Measurements from ENCODE around the gene RPS10.

RPS10 gene

GRCh38 chr6:34462551-34462971 is 36.7 kb upstream of the RPS10 start:
- no peaks in the 10 kb centered on the region for H3K36me3 ChIP-seq (ENCODE audit: control insufficient read depth, insufficient read depth, low read length)
- no peak overlapping the region for H3K4me3 ChIP-seq (ENCODE audit: low read length)
- H3K9ac ChIP-seq (ENCODE audit: low read length): no peak overlapping the region
- H3K9me3 ChIP-seq (ENCODE audit: control insufficient read depth, low read length): no peaks in the 10 kb centered on the region
- H3K4me1 ChIP-seq (ENCODE audit: control insufficient read depth, insufficient read depth, low read length): peaks cover 9% of the 10 kb centered on the region
- peaks cover 23% of the 10 kb centered on the region for H3K27me3 ChIP-seq (ENCODE audit: control insufficient read depth, insufficient read depth, low read length)

GRCh38 chr6:34462010-34462409 is 36.1 kb upstream of the RPS10 start:
- Histone ChIP-seq H3K27me3 (ENCODE audit: control insufficient read depth, insufficient read depth, low read length) (peaks cover 23% of the 10 kb centered on the region), H3K9ac (ENCODE audit: low read length) (no peak overlapping the region), H3K9me3 (ENCODE audit: control insufficient read depth, low read length) (no peaks in the 10 kb centered on the region), H3K36me3 (ENCODE audit: control insufficient read depth, insufficient read depth, low read length) (no peaks in the 10 kb centered on the region), H3K4me1 (ENCODE audit: control insufficient read depth, insufficient read depth, low read length) (peaks cover 9% of the 10 kb centered on the region), H3K4me3 (ENCODE audit: low read length) (no peak overlapping the region)

GRCh38 chr6:34460796-34461507 is 35.1 kb upstream of the RPS10 start:
- H3K4me1 ChIP-seq (ENCODE audit: control insufficient read depth, insufficient read depth, low read length): peaks cover 5% of the 10 kb centered on the region
- H3K9ac ChIP-seq (ENCODE audit: low read length): no peak overlapping the region
- peaks cover 14% of the 10 kb centered on the region for H3K27me3 ChIP-seq (ENCODE audit: control insufficient read depth, insufficient read depth, low read length)
- H3K9me3 ChIP-seq (ENCODE audit: control insufficient read depth, low read length): no peaks in the 10 kb centered on the region
- H3K36me3 ChIP-seq (ENCODE audit: control insufficient read depth, insufficient read depth, low read length): no peaks in the 10 kb centered on the region
- no peak overlapping the region for H3K4me3 ChIP-seq (ENCODE audit: low read length)

- H3K4me3 ChIP-seq (ENCODE audit: low read length): no peak overlapping the region
- H3K9me3 ChIP-seq (ENCODE audit: control insufficient read depth, low read length): no peaks in the 10 kb centered on the region
- no peaks in the 10 kb centered on the region for H3K36me3 ChIP-seq (ENCODE audit: control insufficient read depth, insufficient read depth, low read length)
- H3K9ac ChIP-seq (ENCODE audit: low read length): no peak overlapping the region
- peaks cover 8% of the 10 kb centered on the region for H3K27me3 ChIP-seq (ENCODE audit: control insufficient read depth, insufficient read depth, low read length)
- H3K4me1 ChIP-seq (ENCODE audit: control insufficient read depth, insufficient read depth, low read length): no peaks in the 10 kb centered on the region
These were observed 34.2 kb upstream of the RPS10 start for GRCh38 chr6:34459899-34460593.

- Histone ChIP-seq H3K27me3 (ENCODE audit: control insufficient read depth, insufficient read depth, low read length) (no peaks in the 10 kb centered on the region), H3K9ac (ENCODE audit: low read length) (no peak overlapping the region), H3K4me1 (ENCODE audit: control insufficient read depth, insufficient read depth, low read length) (no peaks in the 10 kb centered on the region), H3K4me3 (ENCODE audit: low read length) (no peak overlapping the region), H3K9me3 (ENCODE audit: control insufficient read depth, low read length) (no peaks in the 10 kb centered on the region), H3K36me3 (ENCODE audit: control insufficient read depth, insufficient read depth, low read length) (no peaks in the 10 kb centered on the region)
These were observed 32.2 kb upstream of the RPS10 start for GRCh38 chr6:34457742-34458735.

- Histone ChIP-seq H3K4me3 (ENCODE audit: low read length) (no peak overlapping the region), H3K9me3 (ENCODE audit: control insufficient read depth, low read length) (no peaks in the 10 kb centered on the region), H3K9ac (ENCODE audit: low read length) (no peak overlapping the region), H3K36me3 (ENCODE audit: control insufficient read depth, insufficient read depth, low read length) (no peaks in the 10 kb centered on the region), H3K27me3 (ENCODE audit: control insufficient read depth, insufficient read depth, low read length) (no peaks in the 10 kb centered on the region), H3K4me1 (ENCODE audit: control insufficient read depth, insufficient read depth, low read length) (no peaks in the 10 kb centered on the region)
These were observed 31.5 kb upstream of the RPS10 start for GRCh38 chr6:34457382-34457741.

- no peaks in the 10 kb centered on the region for H3K4me1 ChIP-seq (ENCODE audit: control insufficient read depth, insufficient read depth, low read length)
- H3K36me3 ChIP-seq (ENCODE audit: control insufficient read depth, insufficient read depth, low read length): no peaks in the 10 kb centered on the region
- no peak overlapping the region for H3K9ac ChIP-seq (ENCODE audit: low read length)
- H3K4me3 ChIP-seq (ENCODE audit: low read length): no peak overlapping the region
- no peaks in the 10 kb centered on the region for H3K27me3 ChIP-seq (ENCODE audit: control insufficient read depth, insufficient read depth, low read length)
- H3K9me3 ChIP-seq (ENCODE audit: control insufficient read depth, low read length): no peaks in the 10 kb centered on the region
These were observed 30.0 kb upstream of the RPS10 start for GRCh38 chr6:34455831-34456230.

- Histone ChIP-seq H3K9ac (ENCODE audit: low read length) (no peak overlapping the region), H3K27me3 (ENCODE audit: control insufficient read depth, insufficient read depth, low read length) (no peaks in the 10 kb centered on the region), H3K4me1 (ENCODE audit: control insufficient read depth, insufficient read depth, low read length) (no peaks in the 10 kb centered on the region), H3K9me3 (ENCODE audit: control insufficient read depth, low read length) (no peaks in the 10 kb centered on the region), H3K4me3 (ENCODE audit: low read length) (no peak overlapping the region), H3K36me3 (ENCODE audit: control insufficient read depth, insufficient read depth, low read length) (no peaks in the 10 kb centered on the region)
These were observed 25.3 kb upstream of the RPS10 start for GRCh38 chr6:34451192-34451591.

GRCh38 chr6:34447910-34448309 is 22.0 kb upstream of the RPS10 start:
- Histone ChIP-seq H3K4me1 (ENCODE audit: control insufficient read depth, insufficient read depth, low read length) (no peaks in the 10 kb centered on the region), H3K4me3 (ENCODE audit: low read length) (no peak overlapping the region), H3K9ac (ENCODE audit: low read length) (no peak overlapping the region), H3K36me3 (ENCODE audit: control insufficient read depth, insufficient read depth, low read length) (no peaks in the 10 kb centered on the region), H3K27me3 (ENCODE audit: control insufficient read depth, insufficient read depth, low read length) (peaks cover 5% of the 10 kb centered on the region), H3K9me3 (ENCODE audit: control insufficient read depth, low read length) (no peaks in the 10 kb centered on the region)

GRCh38 chr6:34447386-34447785 is 21.5 kb upstream of the RPS10 start:
- Histone ChIP-seq H3K9ac (ENCODE audit: low read length) (no peak overlapping the region), H3K27me3 (ENCODE audit: control insufficient read depth, insufficient read depth, low read length) (peaks cover 5% of the 10 kb centered on the region), H3K4me3 (ENCODE audit: low read length) (no peak overlapping the region), H3K36me3 (ENCODE audit: control insufficient read depth, insufficient read depth, low read length) (no peaks in the 10 kb centered on the region), H3K4me1 (ENCODE audit: control insufficient read depth, insufficient read depth, low read length) (no peaks in the 10 kb centered on the region), H3K9me3 (ENCODE audit: control insufficient read depth, low read length) (no peaks in the 10 kb centered on the region)

GRCh38 chr6:34445313-34445860 is 19.5 kb upstream of the RPS10 start:
- Histone ChIP-seq H3K27me3 (ENCODE audit: control insufficient read depth, insufficient read depth, low read length) (peaks cover 5% of the 10 kb centered on the region), H3K9me3 (ENCODE audit: control insufficient read depth, low read length) (no peaks in the 10 kb centered on the region), H3K4me1 (ENCODE audit: control insufficient read depth, insufficient read depth, low read length) (no peaks in the 10 kb centered on the region), H3K36me3 (ENCODE audit: control insufficient read depth, insufficient read depth, low read length) (no peaks in the 10 kb centered on the region), H3K9ac (ENCODE audit: low read length) (no peak overlapping the region), H3K4me3 (ENCODE audit: low read length) (no peak overlapping the region)
